T1000 (cell line): ENCODE data around the gene LST1.
A peak's percentile ranks its signal among the peaks of the same experiment; 100 is the strongest.
"Not testable (repeated sequence)": the region's sequence is repeated elsewhere in the genome, so short reads cannot be mapped to it uniquely, and the experiment has no call there.

ENCODE experiments used
- DNase-seq: peaks from one replicate; lab custom pipeline; 2025; ENCODE audit warnings: mixed read lengths; lab: John Stamatoyannopoulos, UW

LST1 gene

GRCh38 chr6:31580807-31581433, 5.2 kb upstream of the LST1 start:
- peak; percentile 69 for DNase-seq

GRCh38 chr6:31581434-31582229, 4.4 kb upstream of the LST1 start:
- DNase-seq = no peak

- no peak for DNase-seq
Observed at GRCh38 chr6:31582230-31582643, 3.8 kb upstream of the LST1 start, which contains the start of gene LTB. TSS of gene LTB (minus strand) at chr6:31582424. CDS start at chr6:31582417, 7 bp downstream.

GRCh38 chr6:31585491-31585890, 586 bp upstream of the LST1 start:
- DNase-seq = no peak

- DNase-seq = no peak
Observed at GRCh38 chr6:31586599-31587281, 663 bp downstream of the LST1 start.

- DNase-seq = no peak
Observed at GRCh38 chr6:31587791-31588777, 2.0 kb downstream of the LST1 start.

GRCh38 chr6:31588871-31589650, 3.0 kb downstream of the LST1 start:
- no peak for DNase-seq

- DNase-seq = not testable (repeated sequence)
Observed at GRCh38 chr6:31590691-31591090, 4.6 kb downstream of the LST1 start.

- DNase-seq = no peak
Observed at GRCh38 chr6:31592396-31592771, 6.3 kb downstream of the LST1 start.

GRCh38 chr6:31597006-31597405, 10.9 kb downstream of the LST1 start:
- no peak for DNase-seq

GRCh38 chr6:31607317-31607716, 21.2 kb downstream of the LST1 start:
- no peak for DNase-seq

GRCh38 chr6:31609519-31610406, 23.7 kb downstream of the LST1 start:
- no peak for DNase-seq

- DNase-seq = no peak
Observed at GRCh38 chr6:31610968-31611367, 24.9 kb downstream of the LST1 start.

GRCh38 chr6:31614075-31614619, 28.1 kb downstream of the LST1 start:
- no peak for DNase-seq

GRCh38 chr6:31614684-31615578, 28.9 kb downstream of the LST1 start, which contains the start of gene AIF1:
TSS of gene AIF1 (plus strand) at chr6:31615234. CDS start at chr6:31615330, 96 bp downstream.
- no peak for DNase-seq

GRCh38 chr6:31615748-31616147, 29.7 kb downstream of the LST1 start:
- no peak for DNase-seq

GRCh38 chr6:31617010-31617409, 30.9 kb downstream of the LST1 start:
- DNase-seq = no peak
